Stimulated activated CD8-positive, alpha-beta memory T cell treated with anti-CD3 and anti-CD28 coated beads, Interleukin-2, amount 100 ng/mL, for 1 hour (primary cell): Measurements from ENCODE around the gene DEFB108B.
"Not testable (repeated sequence)": the region's sequence is repeated elsewhere in the genome, so short reads cannot be mapped to it uniquely, and the experiment has no call there.

Source experiments
- DNase-seq, 2 donors: peaks; one replicate each; pipeline ENCODE4 v3.0.0-alpha.2; 2020; ENCODE audit warnings: low read depth in 2 of 2

Gene DEFB108B

GRCh38 chr11:71813481-71814355 lies 19.3 kb upstream of the DEFB108B start:
- peak; percentile 57 to 72 for DNase-seq

- not testable (repeated sequence) for DNase-seq
Observed at GRCh38 chr11:71821539-71821938, 11.5 kb upstream of the DEFB108B start.

- not testable (repeated sequence) for DNase-seq
Observed at GRCh38 chr11:71829247-71829646, 3.8 kb upstream of the DEFB108B start.

- not testable (repeated sequence) for DNase-seq
Observed at GRCh38 chr11:71829686-71830085, 3.3 kb upstream of the DEFB108B start.

GRCh38 chr11:71842720-71843119 lies 9.7 kb downstream of the DEFB108B start:
- not testable (repeated sequence) for DNase-seq

- DNase-seq: not testable (repeated sequence)
Observed at GRCh38 chr11:71843355-71843754, 10.4 kb downstream of the DEFB108B start.

GRCh38 chr11:71843858-71844257 lies 10.9 kb downstream of the DEFB108B start:
- no peak for DNase-seq

GRCh38 chr11:71853895-71854294 lies 20.9 kb downstream of the DEFB108B start:
- DNase-seq: not testable (repeated sequence)

- DNase-seq: not testable (repeated sequence)
Observed at GRCh38 chr11:71855880-71856279, 22.9 kb downstream of the DEFB108B start.

GRCh38 chr11:71860835-71861234 lies 27.8 kb downstream of the DEFB108B start:
- not testable (repeated sequence) for DNase-seq

GRCh38 chr11:71863978-71864627 lies 31.1 kb downstream of the DEFB108B start:
- DNase-seq: not testable (repeated sequence)

GRCh38 chr11:71867209-71867608 lies 34.2 kb downstream of the DEFB108B start:
- DNase-seq: not testable (repeated sequence)

GRCh38 chr11:71869931-71870330 lies 36.9 kb downstream of the DEFB108B start:
- DNase-seq: not testable (repeated sequence)

GRCh38 chr11:71870661-71871060 lies 37.7 kb downstream of the DEFB108B start:
- not testable (repeated sequence) for DNase-seq

GRCh38 chr11:71876262-71876661 lies 43.3 kb downstream of the DEFB108B start:
- not testable (repeated sequence) for DNase-seq

- not testable (repeated sequence) for DNase-seq
Observed at GRCh38 chr11:71878059-71878458, 45.1 kb downstream of the DEFB108B start, which contains the start of gene DEFB131B. Gene DEFB131B (plus strand): TSS chr11:71878453. CDS start chr11:71878453, 0 bp downstream.

GRCh38 chr11:71885806-71886205 lies 52.8 kb downstream of the DEFB108B start:
- DNase-seq: not testable (repeated sequence)
